Activated T-cell treated with anti-CD3 and anti-CD28 coated beads, Interleukin-2, amount 50 U/mL, for 24 hours (primary cell): ENCODE results near the gene PHACTR2.
A peak's percentile ranks its signal among the peaks of the same experiment; 100 is the strongest.

Source experiments
- DNase-seq: peaks from one replicate; pipeline ENCODE4 v3.0.0-alpha.2; 2020
- H3K27ac Mint-ChIP-seq: 2 replicates; pipeline ENCODE4 v1.8.0; 2020; ENCODE audit warnings: mild to moderate bottlenecking, mixed read lengths
- H3K27me3 Mint-ChIP-seq: 2 replicates; pipeline ENCODE4 v1.8.0; 2020; ENCODE audit warnings: mixed read lengths
- H3K36me3 Mint-ChIP-seq: 2 replicates; pipeline ENCODE4 v1.8.0; 2020; ENCODE audit warnings: low read depth, mixed read lengths
- H3K4me1 Mint-ChIP-seq: 2 replicates; pipeline ENCODE4 v1.8.0; 2020; ENCODE audit warnings: low read depth, mixed read lengths
- H3K4me3 Mint-ChIP-seq: 2 replicates; pipeline ENCODE4 v1.8.0; 2020; ENCODE audit warnings: mild to moderate bottlenecking, moderate library complexity, mixed read lengths
- H3K9me3 Mint-ChIP-seq: 2 replicates; pipeline ENCODE4 v1.8.0; 2020; ENCODE audit warnings: mixed read lengths

Gene PHACTR2

GRCh38 chr6:143803769-143804568 lies 126.2 kb downstream of the PHACTR2 start:
- Mint-ChIP-seq H3K27me3 (no peaks in the 10 kb centered on the region), H3K4me1 (peaks cover 63% of the 10 kb centered on the region), H3K4me3 (no peak overlapping the region), H3K36me3 (peaks cover 69% of the 10 kb centered on the region), H3K27ac (peak overlapping the region; percentile 95), H3K9me3 (peaks cover 14% of the 10 kb centered on the region)
- DNase-seq: no peak

GRCh38 chr6:143804835-143805239 lies 127.1 kb downstream of the PHACTR2 start:
- peak overlapping the region; percentile 95 for H3K27ac Mint-ChIP-seq
- peaks cover 63% of the 10 kb centered on the region for H3K4me1 Mint-ChIP-seq
- no peaks in the 10 kb centered on the region for H3K27me3 Mint-ChIP-seq
- peak overlapping the region; percentile 27 for H3K4me3 Mint-ChIP-seq
- DNase-seq: no peak
- H3K36me3 Mint-ChIP-seq: peaks cover 62% of the 10 kb centered on the region
- peaks cover 5% of the 10 kb centered on the region for H3K9me3 Mint-ChIP-seq

DNA sequence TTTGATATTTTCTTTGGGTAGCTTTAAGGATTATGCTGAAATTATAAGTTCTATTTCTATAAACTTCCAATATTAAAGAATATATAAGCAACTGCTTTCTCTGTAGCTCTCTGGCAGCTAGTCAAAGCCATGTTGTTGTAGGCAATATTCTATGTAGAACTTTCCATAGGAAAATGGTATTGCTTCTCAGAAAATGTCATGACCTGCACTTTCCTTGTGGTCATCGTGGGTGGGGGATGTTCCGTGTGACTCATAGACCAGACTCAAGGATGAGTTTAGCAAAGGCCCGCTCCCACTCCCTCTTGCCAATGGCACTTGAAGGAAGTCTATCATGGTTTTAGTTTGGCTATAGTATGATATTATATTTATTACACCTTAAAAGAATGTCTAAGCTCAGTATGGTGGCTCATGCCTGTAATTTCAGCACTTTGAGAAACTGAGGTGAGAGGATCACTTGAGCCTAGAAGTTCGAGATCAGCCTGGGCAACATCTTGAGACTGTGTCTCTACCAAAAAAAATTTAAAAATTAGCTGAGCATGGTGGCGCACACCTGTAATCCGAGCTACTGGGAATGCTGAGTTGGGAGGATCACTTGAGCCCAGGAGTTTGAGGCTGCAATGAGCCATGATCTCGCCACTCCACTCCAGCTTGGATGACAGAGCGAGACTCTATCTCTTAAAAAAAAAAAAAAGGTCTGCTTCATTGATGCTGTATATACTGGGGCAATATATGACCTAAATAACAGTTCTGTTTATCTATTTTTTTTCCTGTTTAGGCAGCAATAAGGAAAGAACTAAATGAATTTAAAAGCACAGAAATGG lies 128.7 kb downstream of the PHACTR2 start:
- Mint-ChIP-seq H3K4me3 (peak overlapping the region; percentile 54), H3K4me1 (peaks cover 60% of the 10 kb centered on the region), H3K9me3 (no peaks in the 10 kb centered on the region), H3K27me3 (no peaks in the 10 kb centered on the region), H3K36me3 (peaks cover 49% of the 10 kb centered on the region), H3K27ac (peak overlapping the region; percentile 95)
- DNase-seq: peak; percentile 82

- Mint-ChIP-seq H3K4me1 (peaks cover 57% of the 10 kb centered on the region), H3K4me3 (peak overlapping the region; percentile 54), H3K27ac (peak overlapping the region; percentile 95)
Measured at GRCh38 chr6:143807103-143807772, 129.5 kb downstream of the PHACTR2 start.

DNA sequence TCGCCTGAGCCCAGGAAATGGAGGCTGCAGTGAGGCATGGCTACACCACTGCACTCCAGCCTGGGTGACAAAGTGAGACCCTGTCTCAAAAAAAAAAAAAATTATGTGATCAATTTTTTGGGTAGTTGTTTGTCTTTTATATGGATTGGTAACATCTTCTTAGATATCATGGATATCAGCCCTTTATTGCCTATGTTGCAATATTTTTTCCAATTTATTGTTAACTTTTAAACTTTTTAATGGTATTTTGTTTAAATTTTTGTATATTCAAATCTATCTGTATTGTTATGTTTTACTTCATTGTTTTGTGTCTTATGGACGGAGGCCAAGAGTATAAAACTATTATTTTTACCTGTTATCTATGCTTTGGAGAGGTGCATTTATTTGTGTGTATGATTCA lies 133.0 kb downstream of the PHACTR2 start:
- H3K36me3 Mint-ChIP-seq: peaks cover 35% of the 10 kb centered on the region
- H3K4me1 Mint-ChIP-seq: peaks cover 32% of the 10 kb centered on the region
- no peak overlapping the region for H3K4me3 Mint-ChIP-seq
- H3K27me3 Mint-ChIP-seq: no peaks in the 10 kb centered on the region
- H3K9me3 Mint-ChIP-seq: no peaks in the 10 kb centered on the region
- DNase-seq: no peak
- H3K27ac Mint-ChIP-seq: no peak overlapping the region

More at GRCh38 chr6:143807103-143807772, 129.5 kb downstream of the PHACTR2 start:
- Mint-ChIP-seq H3K9me3 (no peaks in the 10 kb centered on the region), H3K36me3 (peaks cover 46% of the 10 kb centered on the region), H3K27me3 (no peaks in the 10 kb centered on the region)
- no peak for DNase-seq

DNA sequence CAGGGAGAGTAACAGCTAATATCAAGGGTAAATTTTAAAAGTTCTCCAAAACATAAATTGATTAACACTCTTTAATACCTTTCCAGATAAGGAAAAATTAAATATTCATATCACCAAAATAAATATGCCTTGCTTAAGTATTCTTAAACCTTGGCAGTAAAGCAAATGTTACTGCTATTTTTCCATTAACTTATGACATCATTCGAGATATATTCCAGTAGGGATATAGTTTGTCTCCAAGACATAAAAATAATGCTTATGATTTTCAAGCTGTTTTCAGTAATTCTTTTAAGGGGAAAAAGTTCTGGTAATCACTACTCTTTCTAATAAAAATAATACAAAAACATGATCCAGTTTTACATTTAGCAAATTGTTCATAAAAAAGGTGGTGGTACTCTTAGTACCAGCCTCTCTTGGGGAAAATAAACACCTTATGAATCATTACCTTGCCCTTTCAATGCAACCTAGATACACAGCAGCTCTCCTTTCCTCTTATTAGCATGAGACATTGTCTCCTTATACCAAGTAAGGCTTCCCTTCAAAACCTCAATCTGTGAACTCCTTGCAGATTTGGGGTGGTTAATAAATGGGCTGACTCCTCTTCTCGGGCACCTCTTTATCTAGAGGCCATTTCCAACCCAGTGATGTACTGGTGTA lies 133.9 kb downstream of the PHACTR2 start:
- no peak overlapping the region for H3K4me3 Mint-ChIP-seq
- H3K27ac Mint-ChIP-seq: no peak overlapping the region
- no peaks in the 10 kb centered on the region for H3K9me3 Mint-ChIP-seq
- no peaks in the 10 kb centered on the region for H3K27me3 Mint-ChIP-seq
- peaks cover 34% of the 10 kb centered on the region for H3K36me3 Mint-ChIP-seq
- peaks cover 24% of the 10 kb centered on the region for H3K4me1 Mint-ChIP-seq
- no peak for DNase-seq

GRCh38 chr6:143817621-143818020 lies 139.9 kb downstream of the PHACTR2 start:
- Mint-ChIP-seq H3K9me3 (no peaks in the 10 kb centered on the region), H3K27me3 (no peaks in the 10 kb centered on the region), H3K36me3 (peaks cover 4% of the 10 kb centered on the region), H3K4me3 (no peak overlapping the region), H3K4me1 (no peaks in the 10 kb centered on the region), H3K27ac (no peak overlapping the region)
- DNase-seq: no peak

- Mint-ChIP-seq H3K27ac (no peak overlapping the region), H3K4me3 (no peak overlapping the region), H3K27me3 (no peaks in the 10 kb centered on the region), H3K36me3 (peaks cover 19% of the 10 kb centered on the region), H3K9me3 (no peaks in the 10 kb centered on the region), H3K4me1 (no peaks in the 10 kb centered on the region)
- DNase-seq: no peak
Measured at GRCh38 chr6:143821359-143821758, 143.6 kb downstream of the PHACTR2 start.

GRCh38 chr6:143822584-143823024 lies 144.8 kb downstream of the PHACTR2 start:
- peaks cover 21% of the 10 kb centered on the region for H3K36me3 Mint-ChIP-seq
- no peaks in the 10 kb centered on the region for H3K27me3 Mint-ChIP-seq
- H3K9me3 Mint-ChIP-seq: no peaks in the 10 kb centered on the region
- DNase-seq: no peak
- H3K4me1 Mint-ChIP-seq: no peaks in the 10 kb centered on the region
- H3K27ac Mint-ChIP-seq: no peak overlapping the region
- no peak overlapping the region for H3K4me3 Mint-ChIP-seq

DNA sequence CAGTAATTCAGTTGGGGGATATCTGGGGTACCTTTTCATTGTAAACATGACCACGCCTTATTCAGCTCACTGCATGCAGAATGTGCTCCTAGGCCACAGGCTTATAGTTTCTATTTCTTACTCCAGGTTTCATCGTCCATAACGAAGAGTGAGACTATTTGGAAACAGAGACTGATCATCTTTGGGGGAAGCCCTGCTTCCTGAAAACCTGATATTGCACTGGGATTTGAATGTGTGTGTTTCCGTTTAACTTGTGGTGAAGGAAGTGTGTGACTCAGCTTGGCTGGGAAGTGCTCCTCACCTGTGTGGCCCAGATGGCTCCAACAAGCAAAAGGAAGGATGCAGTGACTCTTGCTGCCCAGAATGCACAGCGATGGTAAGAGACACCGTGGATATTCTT lies 145.8 kb downstream of the PHACTR2 start:
- DNase-seq: no peak
- H3K27ac Mint-ChIP-seq: no peak overlapping the region
- H3K4me1 Mint-ChIP-seq: no peaks in the 10 kb centered on the region
- no peaks in the 10 kb centered on the region for H3K27me3 Mint-ChIP-seq
- H3K4me3 Mint-ChIP-seq: no peak overlapping the region
- H3K9me3 Mint-ChIP-seq: no peaks in the 10 kb centered on the region
- H3K36me3 Mint-ChIP-seq: peaks cover 21% of the 10 kb centered on the region

- Mint-ChIP-seq H3K4me3 (no peak overlapping the region), H3K9me3 (no peaks in the 10 kb centered on the region), H3K27me3 (no peaks in the 10 kb centered on the region), H3K36me3 (peaks cover 20% of the 10 kb centered on the region), H3K27ac (no peak overlapping the region), H3K4me1 (no peaks in the 10 kb centered on the region)
- no peak for DNase-seq
Measured at GRCh38 chr6:143828572-143828971, 150.8 kb downstream of the PHACTR2 start.

DNA sequence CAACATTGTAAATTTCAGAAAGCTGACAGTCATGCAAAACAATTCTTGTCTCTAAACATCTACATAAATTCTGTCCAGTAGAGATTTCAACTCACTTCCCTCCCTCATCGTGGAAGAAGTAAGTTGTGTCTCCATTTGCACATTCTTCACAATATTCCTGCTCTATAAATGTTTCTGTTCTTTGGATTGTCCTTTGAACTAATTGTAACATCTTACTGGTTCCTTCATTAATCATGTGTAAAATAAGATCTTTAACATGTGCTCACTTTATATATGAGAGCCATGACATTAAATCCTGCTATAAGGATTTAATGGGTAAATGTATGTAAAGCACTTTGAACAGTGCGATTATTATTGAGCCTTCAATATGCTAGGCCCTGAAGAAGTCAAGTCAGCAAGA lies 158.4 kb downstream of the PHACTR2 start:
- no peaks in the 10 kb centered on the region for H3K4me1 Mint-ChIP-seq

GRCh38 chr6:143838395-143838794 lies 160.6 kb downstream of the PHACTR2 start:
- Mint-ChIP-seq H3K9me3 (no peaks in the 10 kb centered on the region), H3K36me3 (peaks cover 6% of the 10 kb centered on the region), H3K27me3 (no peaks in the 10 kb centered on the region), H3K27ac (no peak overlapping the region), H3K4me3 (no peak overlapping the region), H3K4me1 (peaks cover 4% of the 10 kb centered on the region)
- no peak for DNase-seq

More for the DNA sequence above, 158.4 kb downstream of the PHACTR2 start:
- Mint-ChIP-seq H3K4me3 (no peak overlapping the region), H3K27ac (no peak overlapping the region), H3K9me3 (no peaks in the 10 kb centered on the region), H3K36me3 (no peaks in the 10 kb centered on the region), H3K27me3 (no peaks in the 10 kb centered on the region)
- DNase-seq: no peak

DNA sequence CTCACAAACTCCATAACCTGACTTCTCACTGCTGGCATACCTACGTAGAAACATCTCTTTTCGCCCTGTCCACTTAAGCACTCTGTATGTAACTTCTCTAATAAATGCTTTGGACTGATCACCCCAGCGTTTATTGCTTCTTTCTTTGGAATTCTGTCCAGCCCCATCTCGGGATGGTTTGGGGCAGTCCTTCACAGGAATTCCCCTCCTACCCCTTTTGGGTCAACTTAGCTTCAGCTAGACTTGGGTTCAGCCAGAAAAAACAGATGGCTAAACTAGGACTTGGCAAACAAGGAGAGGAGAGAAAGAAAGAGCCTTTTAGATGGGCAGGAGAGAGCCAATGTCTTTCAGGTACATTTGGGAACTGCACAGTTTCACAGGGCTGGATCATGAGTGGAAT lies 161.4 kb downstream of the PHACTR2 start:
- DNase-seq: no peak
- Mint-ChIP-seq H3K27me3 (no peaks in the 10 kb centered on the region), H3K9me3 (no peaks in the 10 kb centered on the region), H3K4me3 (no peak overlapping the region), H3K4me1 (peaks cover 10% of the 10 kb centered on the region), H3K36me3 (peaks cover 14% of the 10 kb centered on the region), H3K27ac (no peak overlapping the region)
